HepG2 (cell line): ENCODE data around the gene PCBD2. TPM values are rescaled to one million over a fixed set of nuclear protein-coding genes. Genes with fewer than 3 reads are reported as not detected.

Experiments used
- ARID2 ChIP-seq: sonication (generic); formaldehyde crosslinking; IDR thresholded peaks from 2 replicates; pipeline ENCODE4 v1.8.1; 2022; ENCODE audit warnings: mild to moderate bottlenecking, missing genetic modification reagents, borderline replicate concordance
- ATF3 ChIP-seq: sonication (generic); formaldehyde crosslinking; IDR thresholded peaks from 2 replicates; pipeline ENCODE4 v1.4.0; 2020; ENCODE audit warnings: missing genetic modification reagents
- BRCA1 ChIP-seq: sonication (generic); formaldehyde crosslinking; IDR thresholded peaks from 2 replicates; pipeline ENCODE4 v1.4.0; 2020; ENCODE audit warnings: missing genetic modification reagents
- CBX5 ChIP-seq: sonication (generic); formaldehyde crosslinking; IDR thresholded peaks from 2 replicates; pipeline ENCODE4 v1.4.0; 2020; ENCODE audit warnings: missing genetic modification reagents, borderline replicate concordance
- DR1 ChIP-seq: sonication (generic); formaldehyde crosslinking; IDR thresholded peaks from 2 replicates; pipeline ENCODE4 v1.8.0; 2021; ENCODE audit warnings: mild to moderate bottlenecking, missing genetic modification reagents, inconsistent platforms
- EED ChIP-seq: sonication (generic); formaldehyde crosslinking; IDR thresholded peaks from 2 replicates; pipeline ENCODE4 v1.5.0; 2020; ENCODE audit warnings: mild to moderate bottlenecking, missing genetic modification reagents
- FOXK1 ChIP-seq: sonication (generic); formaldehyde crosslinking; IDR thresholded peaks from 2 replicates; pipeline ENCODE4 v1.4.0; 2020; ENCODE audit warnings: low read depth, missing genetic modification reagents, borderline replicate concordance
- HINFP ChIP-seq: sonication (generic); formaldehyde crosslinking; IDR thresholded peaks from 2 replicates; pipeline ENCODE4 v1.4.0; 2020; ENCODE audit warnings: low read depth, mild to moderate bottlenecking, missing genetic modification reagents
- IRF1 ChIP-seq: sonication (generic); formaldehyde crosslinking; IDR thresholded peaks from 2 replicates; pipeline ENCODE4 v1.4.0; 2020; ENCODE audit warnings: low read depth, mild to moderate bottlenecking, missing genetic modification reagents
- IRF2 ChIP-seq: IDR thresholded peaks from 2 replicates; pipeline ENCODE4 v1.6.1; 2018; ENCODE audit warnings: missing genetic modification reagents, missing compliant biosample characterization
- KLF12 ChIP-seq: sonication (generic); formaldehyde crosslinking; IDR thresholded peaks from 2 replicates; pipeline ENCODE4 v1.4.0; 2020; ENCODE audit warnings: missing genetic modification reagents, borderline replicate concordance
- MTF2 ChIP-seq: sonication (generic); formaldehyde crosslinking; IDR thresholded peaks from 2 replicates; pipeline ENCODE4 v1.5.0; 2020; ENCODE audit warnings: missing genetic modification reagents, borderline replicate concordance
- MXD4 ChIP-seq: IDR thresholded peaks from 2 replicates; pipeline ENCODE4 v1.6.1; 2016; ENCODE audit warnings: mild to moderate bottlenecking, missing biosample characterization, missing genetic modification reagents
- NFKB2 ChIP-seq: sonication (generic); formaldehyde crosslinking; IDR thresholded peaks from 2 replicates; pipeline ENCODE4 v1.4.0; 2020; ENCODE audit warnings: missing genetic modification reagents, borderline replicate concordance
- PITX1 ChIP-seq: sonication (generic); formaldehyde crosslinking; IDR thresholded peaks from 2 replicates; pipeline ENCODE4 v1.5.1; 2020; ENCODE audit warnings: mild to moderate bottlenecking, missing genetic modification reagents
- RAD51 ChIP-seq: fragments of 450-650 bp; IDR thresholded peaks from 2 replicates; pipeline ENCODE4 v1.6.1; 2016; ENCODE audit warnings: borderline replicate concordance
- SALL2 ChIP-seq: sonication (generic); formaldehyde crosslinking; IDR thresholded peaks from 2 replicates; pipeline ENCODE4 v1.8.1; 2023; ENCODE audit warnings: mild to moderate bottlenecking, missing genetic modification reagents, inconsistent platforms
- SMYD3 ChIP-seq: sonication (generic); formaldehyde crosslinking; IDR thresholded peaks from 2 replicates; pipeline ENCODE4 v1.8.1; 2023; ENCODE audit warnings: mild to moderate bottlenecking, missing genetic modification reagents
- ZC3H4 ChIP-seq: sonication (generic); formaldehyde crosslinking; IDR thresholded peaks from 2 replicates; pipeline ENCODE4 v1.4.0; 2020; ENCODE audit warnings: missing genetic modification reagents, borderline replicate concordance
- ZKSCAN5 ChIP-seq: sonication (generic); formaldehyde crosslinking; IDR thresholded peaks from 2 replicates; pipeline ENCODE4 v1.5.1; 2020; ENCODE audit warnings: mild to moderate bottlenecking, missing genetic modification reagents
- ZNF430 ChIP-seq: sonication (generic); formaldehyde crosslinking; IDR thresholded peaks from 2 replicates; pipeline ENCODE4 v1.9.0; 2021; ENCODE audit warnings: mild to moderate bottlenecking, missing genetic modification reagents
- ZNF563 ChIP-seq: sonication (generic); formaldehyde crosslinking; IDR thresholded peaks from 2 replicates; pipeline ENCODE4 v1.8.0; 2022; ENCODE audit warnings: mild to moderate bottlenecking, moderate library complexity, missing genetic modification reagents
- ZNF564 ChIP-seq: sonication (generic); formaldehyde crosslinking; IDR thresholded peaks from 2 replicates; pipeline ENCODE4 v1.8.1; 2023; ENCODE audit warnings: mild to moderate bottlenecking, missing genetic modification reagents
- ZNF570 ChIP-seq: sonication (generic); formaldehyde crosslinking; IDR thresholded peaks from 2 replicates; pipeline ENCODE4 v1.4.0; 2020; ENCODE audit warnings: mild to moderate bottlenecking, missing genetic modification reagents, borderline replicate concordance
- ZNF644 ChIP-seq: IDR thresholded peaks from 2 replicates; pipeline ENCODE4 v1.6.1; 2016; ENCODE audit warnings: low read depth
- ZNF674 ChIP-seq: sonication (generic); formaldehyde crosslinking; IDR thresholded peaks from 2 replicates; pipeline ENCODE4 v1.5.0; 2020; ENCODE audit warnings: low read depth, mild to moderate bottlenecking, missing genetic modification reagents
- ZNF709 ChIP-seq: sonication (generic); formaldehyde crosslinking; IDR thresholded peaks from 2 replicates; pipeline ENCODE4 v1.5.0; 2020; ENCODE audit warnings: mild to moderate bottlenecking, missing genetic modification reagents
- ZNF773 ChIP-seq: sonication (generic); formaldehyde crosslinking; IDR thresholded peaks from 2 replicates; pipeline ENCODE4 v1.4.0; 2020; ENCODE audit warnings: missing genetic modification reagents, borderline replicate concordance
- ZSCAN22 ChIP-seq: sonication (generic); formaldehyde crosslinking; IDR thresholded peaks from 2 replicates; pipeline ENCODE4 v1.4.0; 2020; ENCODE audit warnings: mild to moderate bottlenecking, missing genetic modification reagents
- polyA plus RNA-seq, 8 experiments: library from polyadenylated mRNA; depleted of rRNA in 3 of 8; stranded (reverse) in 7 of 8; unstranded in 1 of 8; fragments of >200 nt; fragmentation: Illumina TruSeq in 4 of 8; extraction: Trizol in 4 of 8; gene quantifications; 2 replicates each; pipeline versions ENCODE4 v1.2.1 to v1.2.3, GENCODE V29; 2011 to 2016; ENCODE audit warnings: low read depth in 4 of 8, missing spikeins in 1 of 8, mixed read lengths in 1 of 8; ENCODE audit not compliant: insufficient read depth in 1 of 8
- total RNA-seq, 5 experiments: library from RNA; depleted of rRNA; stranded (reverse); fragments of >200 nt; fragmentation: Illumina TruSeq; extraction: Trizol; gene quantifications; 2 replicates each; pipeline ENCODE4 v1.2.3, GENCODE V29; 2016; ENCODE audit warnings: low read depth in 1 of 5

The PCBD2 gene
- total and polyA plus RNA-seq, 2 of the 13 experiments (the other 11 are each of a cell fraction or from before 2014, with no cell fraction given): 5.5 to 12.0 TPM

- TF ChIP-seq CBX5 (CRISPR knock-in tag): peak; percentile 33; the same call in 1 of the 2 replicates
- TF ChIP-seq ZNF773 (CRISPR knock-in tag): peak; percentile 43; the same call in 1 of the 2 replicates
- TF ChIP-seq ZNF644 (CRISPR knock-in tag): 0 out of 2 replicates have a peak, but pooled peaks have one; percentile 26
- peak; percentile 90 for TF ChIP-seq KLF12
- peak; percentile 52; the same call in 1 of the 2 replicates for TF ChIP-seq DR1 (CRISPR knock-in tag)
- no peak for TF ChIP-seq EED (CRISPR knock-in tag)
- 0 out of 2 replicates have a peak, but pooled peaks have one; percentile 31 for TF ChIP-seq ZNF570 (CRISPR knock-in tag)
- TF ChIP-seq IRF2 (CRISPR knock-in tag): peak; percentile 75; the same call in 1 of the 2 replicates
- TF ChIP-seq ATF3 (CRISPR knock-in tag): no peak
- TF ChIP-seq ZNF564 (CRISPR knock-in tag): peak; percentile 72
- TF ChIP-seq ZSCAN22 (CRISPR knock-in tag): no peak
- peak; percentile 49 for TF ChIP-seq ZNF709 (CRISPR knock-in tag)
- TF ChIP-seq FOXK1: peak; percentile 42; the same call in 1 of the 2 replicates
- no peak for TF ChIP-seq SMYD3 (CRISPR knock-in tag)
- TF ChIP-seq SALL2 (CRISPR knock-in tag): peak; percentile 82
- TF ChIP-seq ZKSCAN5: no peak
- TF ChIP-seq MXD4 (CRISPR knock-in tag): no peak
- no peak for TF ChIP-seq BRCA1 (CRISPR knock-in tag)
- peak; percentile 86 for TF ChIP-seq ZNF563 (CRISPR knock-in tag)
- TF ChIP-seq IRF1 (CRISPR knock-in tag): no peak
- TF ChIP-seq ARID2 (CRISPR knock-in tag): no peak
- peak; percentile 58; the same call in 1 of the 2 replicates for TF ChIP-seq PITX1 (CRISPR knock-in tag)
- TF ChIP-seq NFKB2: no peak; the same call in 1 of the 2 replicates
- TF ChIP-seq ZNF674 (CRISPR knock-in tag): no peak
- no peak for TF ChIP-seq ZC3H4 (CRISPR knock-in tag)
- TF ChIP-seq RAD51: no peak
- no peak for TF ChIP-seq MTF2 (CRISPR knock-in tag)
- 0 out of 2 replicates have a peak, but pooled peaks have one; percentile 51 for TF ChIP-seq ZNF430 (CRISPR knock-in tag)
- TF ChIP-seq HINFP (CRISPR knock-in tag): 0 out of 2 replicates have a peak, but pooled peaks have one; percentile 67
Observed at GRCh38 chr5:134904610-134905245, at the start of gene PCBD2 (continued).
